Nephron (organoid): ENCODE measurements around the gene WNT3A.

Experiments
- H3K27ac Mint-ChIP-seq, 3 experiments: 2 replicates each; pipeline ENCODE4 v1.8.0; 2020; ENCODE audit warnings: mixed read lengths in 3 of 3, mild to moderate bottlenecking in 2 of 3, moderate library complexity in 1 of 3
- H3K27me3 Mint-ChIP-seq: 2 replicates; pipeline ENCODE4 v1.8.0; 2021; ENCODE audit warnings: low read depth, mild to moderate bottlenecking, moderate library complexity, mixed read lengths
- H3K36me3 Mint-ChIP-seq: 2 replicates; pipeline ENCODE4 v1.8.0; 2020; ENCODE audit warnings: low read depth, mixed read lengths
- H3K4me1 Mint-ChIP-seq: 2 replicates; pipeline ENCODE4 v1.8.0; 2020; ENCODE audit warnings: mixed read lengths
- H3K4me3 Mint-ChIP-seq, 3 experiments: 2 replicates each; pipeline ENCODE4 v1.8.0; 2020; ENCODE audit warnings: mild to moderate bottlenecking in 3 of 3, mixed read lengths in 3 of 3, moderate library complexity in 2 of 3
- H3K9me3 Mint-ChIP-seq: 2 replicates; pipeline ENCODE4 v1.8.0; 2020; ENCODE audit warnings: mixed read lengths
- TF ChIP-seq, protein P1 (sequence below), 3 experiments: fragments of 200-600 bp; sonication (generic); IDR thresholded peaks; one replicate each; pipeline ENCODE4 v1.5.0; 2021; ENCODE audit warnings: antibody characterized with exemption in 3 of 3; ENCODE audit not compliant: unreplicated experiment in 3 of 3

The WNT3A gene

DNA sequence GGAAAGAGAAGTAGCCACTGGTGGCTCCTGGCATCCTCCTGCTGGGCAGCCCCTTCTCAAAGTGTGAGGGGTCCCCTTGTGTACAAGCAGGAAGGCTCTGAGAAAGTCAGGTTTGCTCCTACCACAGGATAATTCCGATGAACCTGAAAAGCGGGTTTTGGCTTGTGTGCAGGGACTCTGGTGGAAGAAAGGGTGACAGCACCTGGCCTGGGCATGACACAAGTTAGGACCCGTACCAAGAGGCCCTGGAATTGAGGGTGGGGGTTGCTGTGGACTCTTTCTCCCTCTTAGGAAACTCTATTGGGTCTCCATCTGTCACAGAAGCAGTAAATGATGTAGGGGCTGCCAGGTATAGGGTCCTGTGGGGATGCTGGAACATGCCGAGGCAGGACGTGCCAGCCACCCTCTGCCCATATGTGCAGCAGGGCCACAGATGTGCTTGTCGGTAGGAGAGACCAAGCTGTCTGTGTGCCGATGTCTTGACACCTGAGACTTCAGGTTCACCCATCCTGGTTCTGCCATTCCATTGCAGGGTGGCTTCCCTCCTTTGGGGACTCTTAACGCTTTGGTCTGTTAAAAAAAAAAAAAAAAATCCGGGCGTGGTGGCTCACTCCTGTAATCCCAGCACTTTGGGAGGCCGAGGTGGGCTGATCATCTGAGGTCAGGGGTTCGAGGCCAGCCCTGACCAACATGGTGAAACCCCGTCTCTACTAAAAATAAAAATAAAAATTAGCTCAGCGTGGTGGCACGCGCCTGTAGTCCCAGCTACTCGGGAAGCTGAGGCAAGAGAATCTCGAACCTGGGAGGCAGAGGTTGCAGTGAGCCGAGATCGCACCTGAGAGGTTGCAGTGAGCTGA, 86.5 kb downstream of the WNT3A start:
- peaks cover 31% of the 10 kb centered on the region for H3K4me1 Mint-ChIP-seq
- peaks cover 18% of the 10 kb centered on the region for H3K9me3 Mint-ChIP-seq
- TF ChIP-seq, protein P1, sequence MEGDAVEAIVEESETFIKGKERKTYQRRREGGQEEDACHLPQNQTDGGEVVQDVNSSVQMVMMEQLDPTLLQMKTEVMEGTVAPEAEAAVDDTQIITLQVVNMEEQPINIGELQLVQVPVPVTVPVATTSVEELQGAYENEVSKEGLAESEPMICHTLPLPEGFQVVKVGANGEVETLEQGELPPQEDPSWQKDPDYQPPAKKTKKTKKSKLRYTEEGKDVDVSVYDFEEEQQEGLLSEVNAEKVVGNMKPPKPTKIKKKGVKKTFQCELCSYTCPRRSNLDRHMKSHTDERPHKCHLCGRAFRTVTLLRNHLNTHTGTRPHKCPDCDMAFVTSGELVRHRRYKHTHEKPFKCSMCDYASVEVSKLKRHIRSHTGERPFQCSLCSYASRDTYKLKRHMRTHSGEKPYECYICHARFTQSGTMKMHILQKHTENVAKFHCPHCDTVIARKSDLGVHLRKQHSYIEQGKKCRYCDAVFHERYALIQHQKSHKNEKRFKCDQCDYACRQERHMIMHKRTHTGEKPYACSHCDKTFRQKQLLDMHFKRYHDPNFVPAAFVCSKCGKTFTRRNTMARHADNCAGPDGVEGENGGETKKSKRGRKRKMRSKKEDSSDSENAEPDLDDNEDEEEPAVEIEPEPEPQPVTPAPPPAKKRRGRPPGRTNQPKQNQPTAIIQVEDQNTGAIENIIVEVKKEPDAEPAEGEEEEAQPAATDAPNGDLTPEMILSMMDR (IDR thresholded peaks at IDR 0.05; ENCODE audit: unreplicated experiment in 3 of 3), result no peak
- H3K4me3 Mint-ChIP-seq, result no peak overlapping the region
- no peak overlapping the region for H3K27ac Mint-ChIP-seq
- H3K27me3 Mint-ChIP-seq, result no peaks in the 10 kb centered on the region
- peaks cover 86% of the 10 kb centered on the region for H3K36me3 Mint-ChIP-seq

DNA sequence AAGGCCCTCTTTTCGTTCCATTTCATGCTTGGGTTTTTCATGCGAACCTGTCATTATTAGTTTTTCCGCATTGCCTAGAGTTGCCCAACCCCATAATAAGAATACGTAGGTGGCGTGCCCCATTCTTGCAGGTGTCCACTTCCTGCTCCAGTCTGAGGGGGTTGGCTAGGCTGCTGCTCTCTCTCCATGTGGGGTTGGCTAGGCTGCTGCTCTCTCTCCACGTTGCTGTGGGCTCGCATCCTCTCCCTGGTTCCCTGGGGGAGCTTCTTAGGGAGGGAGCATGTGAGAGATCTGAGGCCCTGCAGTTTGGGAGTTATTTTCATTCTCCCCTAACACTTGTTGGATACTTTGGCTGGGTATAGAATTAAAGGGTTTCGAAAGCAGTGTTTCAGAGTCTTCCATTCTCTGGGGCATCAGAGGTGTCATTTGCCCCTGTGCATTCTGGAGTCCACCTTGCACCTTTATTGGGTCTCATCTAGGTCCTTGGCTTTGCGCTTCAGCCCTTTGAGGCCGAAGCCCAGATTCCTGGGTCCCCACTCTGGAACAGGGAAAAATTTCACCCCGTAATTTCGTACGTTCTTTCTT, 87.7 kb downstream of the WNT3A start:
- Mint-ChIP-seq H3K36me3 (peaks cover 90% of the 10 kb centered on the region), H3K4me1 (peaks cover 20% of the 10 kb centered on the region), H3K27me3 (no peaks in the 10 kb centered on the region), H3K4me3 (no peak overlapping the region), H3K27ac (peak overlapping the region in 1 of 3 experiments; percentile 70), H3K9me3 (peaks cover 18% of the 10 kb centered on the region)
- TF ChIP-seq, protein P1 (IDR thresholded peaks at IDR 0.05; ENCODE audit: unreplicated experiment in 3 of 3), result no peak

DNA sequence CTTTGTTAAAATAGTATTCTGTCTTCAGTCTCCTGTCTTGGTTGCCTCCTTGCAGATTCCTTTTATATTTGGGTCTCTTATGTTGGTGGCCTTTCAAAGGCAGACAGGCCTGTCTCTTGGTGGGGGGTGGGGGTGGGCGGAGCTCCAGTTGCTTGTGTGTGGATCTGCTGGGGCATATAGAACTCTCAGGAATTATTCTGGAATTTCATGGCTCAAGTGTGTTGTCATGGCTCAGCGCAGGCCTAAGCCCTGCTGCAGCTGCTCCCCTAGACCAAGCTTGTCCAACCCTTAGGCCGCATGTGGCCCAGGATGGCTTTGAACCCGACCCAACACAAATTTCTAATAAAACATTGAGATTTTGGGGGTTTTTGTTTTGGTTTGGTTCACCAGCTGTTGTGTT, 88.4 kb downstream of the WNT3A start:
- H3K4me1 Mint-ChIP-seq, result peaks cover 20% of the 10 kb centered on the region
- H3K4me3 Mint-ChIP-seq, result peak overlapping the region in 2 of 3 experiments; percentile 19 to 41
- no peaks in the 10 kb centered on the region for H3K27me3 Mint-ChIP-seq
- peaks cover 89% of the 10 kb centered on the region for H3K36me3 Mint-ChIP-seq
- TF ChIP-seq, protein P1 (IDR thresholded peaks at IDR 0.05; ENCODE audit: unreplicated experiment in 3 of 3), result no peak
- H3K9me3 Mint-ChIP-seq, result peaks cover 18% of the 10 kb centered on the region
- H3K27ac Mint-ChIP-seq, result peak overlapping the region in 1 of 3 experiments; percentile 70

DNA sequence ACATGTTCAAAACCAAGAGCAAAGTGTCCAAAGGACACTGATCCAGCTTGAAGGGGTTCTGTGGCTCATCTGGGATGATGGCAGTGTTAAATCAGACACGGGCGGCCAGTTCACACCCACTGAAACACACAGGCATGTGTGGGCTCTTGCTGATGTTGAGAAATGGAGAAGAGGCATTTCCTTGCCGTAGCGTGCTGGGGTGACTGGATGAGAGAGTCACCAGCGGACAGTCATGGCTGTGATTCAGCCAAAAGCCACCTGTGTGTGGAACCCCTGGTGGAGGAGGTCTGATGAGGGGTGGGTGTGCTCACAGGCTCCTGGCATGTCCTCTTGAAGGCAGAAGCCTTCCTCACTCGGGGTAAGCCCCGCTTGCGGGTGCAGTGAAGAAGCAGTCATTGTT, 89.1 kb downstream of the WNT3A start:
- TF ChIP-seq, protein P1 (IDR thresholded peaks at IDR 0.05; ENCODE audit: unreplicated experiment in 3 of 3), result no peak
- H3K27me3 Mint-ChIP-seq, result no peaks in the 10 kb centered on the region
- H3K9me3 Mint-ChIP-seq, result peaks cover 18% of the 10 kb centered on the region
- no peak overlapping the region for H3K27ac Mint-ChIP-seq
- peaks cover 20% of the 10 kb centered on the region for H3K4me1 Mint-ChIP-seq
- H3K4me3 Mint-ChIP-seq, result peak overlapping the region in 1 of 3 experiments; percentile 24
- H3K36me3 Mint-ChIP-seq, result peaks cover 84% of the 10 kb centered on the region

DNA sequence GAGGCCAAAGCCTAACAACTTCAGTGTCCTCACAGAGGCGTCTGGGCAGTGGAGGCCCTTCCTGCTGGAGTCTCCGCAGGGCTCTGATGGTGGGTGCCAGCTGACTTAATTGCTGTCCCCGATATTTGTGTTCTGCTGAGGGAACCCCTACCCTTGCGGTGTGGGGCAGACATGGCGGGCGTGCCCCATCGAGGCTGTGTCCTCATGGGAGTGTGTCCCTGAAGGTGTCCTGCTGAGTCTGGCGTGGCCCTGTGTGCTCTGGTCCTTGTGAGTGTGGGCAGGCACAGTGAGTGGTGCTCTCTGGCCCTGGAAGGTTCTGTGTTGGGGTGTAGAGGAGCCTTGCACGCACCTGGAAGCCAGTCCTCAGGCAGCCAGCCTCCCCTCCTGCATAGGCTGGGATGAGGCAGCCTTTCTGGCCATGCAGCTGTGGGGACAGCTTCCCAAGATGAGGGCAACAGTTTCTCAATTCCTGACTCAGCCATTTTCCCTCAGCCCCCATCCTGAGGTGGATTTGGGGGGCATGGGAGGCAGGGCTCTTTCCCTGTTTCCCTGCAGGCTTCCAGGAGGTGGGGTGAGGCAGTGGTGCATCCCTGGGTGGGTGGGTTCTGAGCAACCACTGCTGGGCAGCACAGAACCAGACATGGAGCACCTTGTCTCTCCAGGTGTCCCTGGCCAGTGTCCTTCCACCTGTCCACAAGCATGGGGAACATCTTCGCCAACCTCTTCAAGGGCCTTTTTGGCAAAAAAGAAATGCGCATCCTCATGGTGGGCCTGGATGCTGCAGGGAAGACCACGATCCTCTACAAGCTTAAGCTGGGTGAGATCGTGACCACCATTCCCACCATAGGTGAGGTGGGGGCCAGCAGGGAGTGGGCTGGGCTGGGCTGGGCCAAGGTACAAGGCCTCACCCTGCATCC, 89.9 kb downstream of the WNT3A start:
- TF ChIP-seq, protein P1 (IDR thresholded peaks at IDR 0.05; ENCODE audit: unreplicated experiment in 3 of 3), result no peak
- H3K27me3 Mint-ChIP-seq, result no peaks in the 10 kb centered on the region

More for the DNA sequence above, 89.9 kb downstream of the WNT3A start:
- Mint-ChIP-seq H3K9me3 (peaks cover 18% of the 10 kb centered on the region), H3K4me1 (peaks cover 13% of the 10 kb centered on the region), H3K27ac (no peak overlapping the region), H3K36me3 (peaks cover 84% of the 10 kb centered on the region), H3K4me3 (no peak overlapping the region)
